Measurements from ENCODE around the gene IL2. TPM values are rescaled to one million over a fixed set of nuclear protein-coding genes. Genes with fewer than 3 reads are reported as not detected.

IL2 gene
- total RNA-seq, 4 donors from 2014 or later = not detected

DNA sequence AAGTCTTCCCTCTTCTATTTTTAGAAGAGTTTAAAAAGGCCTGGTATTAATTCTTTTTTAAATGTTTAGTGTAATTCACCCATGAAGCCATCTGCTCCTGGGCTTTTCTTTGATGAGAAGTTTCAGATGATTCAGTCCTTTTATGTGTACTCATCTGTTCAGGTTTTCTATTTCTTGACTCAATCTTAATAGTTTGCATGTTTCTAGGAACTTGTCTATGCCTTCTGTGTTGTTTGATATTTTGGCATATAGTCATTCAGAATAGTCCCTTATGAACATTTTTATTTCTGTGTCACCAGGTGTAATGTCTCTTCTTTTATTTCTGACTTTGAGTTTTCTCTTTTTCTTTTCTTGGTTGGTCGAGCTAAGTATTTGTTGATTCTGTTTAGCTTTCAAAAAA is 20.2 kb upstream of the IL2 start:
- TF ChIP-seq POLR2A (IDR thresholded peaks at IDR 0.05) = no peak
- TF ChIP-seq, protein P1, sequence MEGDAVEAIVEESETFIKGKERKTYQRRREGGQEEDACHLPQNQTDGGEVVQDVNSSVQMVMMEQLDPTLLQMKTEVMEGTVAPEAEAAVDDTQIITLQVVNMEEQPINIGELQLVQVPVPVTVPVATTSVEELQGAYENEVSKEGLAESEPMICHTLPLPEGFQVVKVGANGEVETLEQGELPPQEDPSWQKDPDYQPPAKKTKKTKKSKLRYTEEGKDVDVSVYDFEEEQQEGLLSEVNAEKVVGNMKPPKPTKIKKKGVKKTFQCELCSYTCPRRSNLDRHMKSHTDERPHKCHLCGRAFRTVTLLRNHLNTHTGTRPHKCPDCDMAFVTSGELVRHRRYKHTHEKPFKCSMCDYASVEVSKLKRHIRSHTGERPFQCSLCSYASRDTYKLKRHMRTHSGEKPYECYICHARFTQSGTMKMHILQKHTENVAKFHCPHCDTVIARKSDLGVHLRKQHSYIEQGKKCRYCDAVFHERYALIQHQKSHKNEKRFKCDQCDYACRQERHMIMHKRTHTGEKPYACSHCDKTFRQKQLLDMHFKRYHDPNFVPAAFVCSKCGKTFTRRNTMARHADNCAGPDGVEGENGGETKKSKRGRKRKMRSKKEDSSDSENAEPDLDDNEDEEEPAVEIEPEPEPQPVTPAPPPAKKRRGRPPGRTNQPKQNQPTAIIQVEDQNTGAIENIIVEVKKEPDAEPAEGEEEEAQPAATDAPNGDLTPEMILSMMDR (IDR thresholded peaks at IDR 0.05 in 4 of 5, conservative IDR thresholded peaks at IDR 0.05 in 1 of 5) = no peak
- no peak overlapping the region for H3K27ac ChIP-seq
- no peaks in the 10 kb centered on the region for H3K4me1 ChIP-seq
- no peak for DNase-seq
- H3K9me3 ChIP-seq = no peaks in the 10 kb centered on the region
- in situ Hi-C loops (cut with MboI; ENCODE audit: low sequenced_read_pairs in 4 of 4) (no loop called here), intact Hi-C loops (cut with DNase I; ENCODE audit: low total_unique reads) (no loop called here)
- H3K36me3 ChIP-seq = no peaks in the 10 kb centered on the region
- no peak overlapping the region for H3K4me3 ChIP-seq
- ATAC-seq = no peak
- H3K27me3 ChIP-seq = no peaks in the 10 kb centered on the region

- no peak for ATAC-seq
- in situ Hi-C loops (cut with MboI; ENCODE audit: low sequenced_read_pairs in 4 of 4) = no loop called here
- Histone ChIP-seq H3K9me3 (no peaks in the 10 kb centered on the region), H3K4me3 (no peak overlapping the region), H3K27me3 (no peaks in the 10 kb centered on the region), H3K36me3 (no peaks in the 10 kb centered on the region), H3K4me1 (no peaks in the 10 kb centered on the region), H3K27ac (no peak overlapping the region)
- no peak for TF ChIP-seq POLR2A (IDR thresholded peaks at IDR 0.05)
- TF ChIP-seq, protein P1 (IDR thresholded peaks at IDR 0.05 in 4 of 5, conservative IDR thresholded peaks at IDR 0.05 in 1 of 5) = no peak
- intact Hi-C loops (cut with DNase I; ENCODE audit: low total_unique reads) = no loop called here
- DNase-seq = no peak
Measured at GRCh38 chr4:122476126-122476525, 19.6 kb upstream of the IL2 start.

- no peak for ATAC-seq
- TF ChIP-seq, protein P1 (IDR thresholded peaks at IDR 0.05 in 4 of 5, conservative IDR thresholded peaks at IDR 0.05 in 1 of 5) = no peak
- TF ChIP-seq POLR2A (IDR thresholded peaks at IDR 0.05) = no peak
- in situ Hi-C loops (cut with MboI; ENCODE audit: low sequenced_read_pairs in 4 of 4) = no loop called here
Measured at GRCh38 chr4:122475233-122475632, 18.7 kb upstream of the IL2 start.

DNA sequence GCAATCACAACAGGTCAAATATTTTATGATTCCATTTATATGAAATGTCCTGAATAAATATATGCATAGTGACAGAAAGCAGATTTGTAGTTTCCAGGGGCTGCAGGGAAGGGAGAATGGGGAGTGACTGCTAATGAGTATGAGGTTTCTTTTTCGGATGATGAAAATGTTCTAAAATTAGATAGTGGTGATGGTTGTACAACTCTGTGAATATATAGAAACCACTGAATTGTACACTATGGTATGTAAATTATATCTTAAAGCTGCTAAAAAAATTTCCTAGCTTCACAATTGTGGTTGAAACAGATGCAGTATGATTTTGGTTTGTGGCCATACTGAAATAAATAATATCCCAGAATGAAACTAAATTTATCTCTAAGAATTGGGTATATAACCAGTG is 12.9 kb upstream of the IL2 start:
- DNase-seq (no peak), ATAC-seq (no peak)
- no peaks in the 10 kb centered on the region for H3K36me3 ChIP-seq
- no peaks in the 10 kb centered on the region for H3K9me3 ChIP-seq
- no peaks in the 10 kb centered on the region for H3K4me1 ChIP-seq
- no peaks in the 10 kb centered on the region for H3K27me3 ChIP-seq
- intact Hi-C loops (cut with DNase I; ENCODE audit: low total_unique reads) = no loop called here
- H3K27ac ChIP-seq = no peak overlapping the region
- H3K4me3 ChIP-seq = no peak overlapping the region
- TF ChIP-seq, protein P1 (IDR thresholded peaks at IDR 0.05 in 4 of 5, conservative IDR thresholded peaks at IDR 0.05 in 1 of 5) = no peak
- no peak for TF ChIP-seq POLR2A (IDR thresholded peaks at IDR 0.05)
- in situ Hi-C loops (cut with MboI; ENCODE audit: low sequenced_read_pairs in 4 of 4) = no loop called here

More at GRCh38 chr4:122475233-122475632, 18.7 kb upstream of the IL2 start:
- Histone ChIP-seq H3K4me1 (no peaks in the 10 kb centered on the region), H3K4me3 (no peak overlapping the region), H3K27ac (no peak overlapping the region), H3K9me3 (no peaks in the 10 kb centered on the region), H3K36me3 (no peaks in the 10 kb centered on the region), H3K27me3 (no peaks in the 10 kb centered on the region)
- intact Hi-C loops (cut with DNase I; ENCODE audit: low total_unique reads) = no loop called here
- no peak for DNase-seq

DNA sequence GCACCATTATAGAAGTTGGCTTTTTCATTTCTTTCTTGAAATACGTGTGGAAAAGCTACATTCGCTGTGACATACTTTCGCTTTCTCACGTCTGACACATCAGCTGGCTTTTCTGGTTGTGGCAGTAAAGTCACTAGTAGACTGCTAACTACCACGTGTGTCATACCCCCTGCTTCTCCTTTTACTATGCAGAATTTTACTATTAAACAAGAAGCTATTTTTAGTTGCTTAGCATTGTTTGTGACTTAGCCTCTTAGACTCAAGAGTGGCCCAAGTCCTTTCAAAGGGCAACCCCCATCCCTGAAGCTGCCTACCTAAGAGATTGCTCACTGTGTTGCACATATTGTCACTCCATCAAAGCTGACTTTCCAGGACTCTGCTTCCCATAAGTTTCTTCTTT is 2.1 kb upstream of the IL2 start:
- no peaks in the 10 kb centered on the region for H3K27me3 ChIP-seq
- DNase-seq = no peak
- H3K27ac ChIP-seq = no peak overlapping the region
- ATAC-seq = no peak
- intact Hi-C loops (cut with DNase I; ENCODE audit: low total_unique reads) = no loop called here
- no peaks in the 10 kb centered on the region for H3K9me3 ChIP-seq
- no peaks in the 10 kb centered on the region for H3K4me1 ChIP-seq
- TF ChIP-seq POLR2A (IDR thresholded peaks at IDR 0.05) = no peak
- TF ChIP-seq, protein P1 (IDR thresholded peaks at IDR 0.05 in 4 of 5, conservative IDR thresholded peaks at IDR 0.05 in 1 of 5) = no peak
- peak overlapping the region in 1 of 4 donors; percentile 13 for H3K4me3 ChIP-seq
- in situ Hi-C loops (cut with MboI; ENCODE audit: low sequenced_read_pairs in 4 of 4) = no loop called here
- no peaks in the 10 kb centered on the region for H3K36me3 ChIP-seq

Data from gastrocnemius medialis (tissue), 4 donors.